ENCODE data around the gene MOB1A. TPM values are rescaled to one million over a fixed set of nuclear protein-coding genes. Genes with fewer than 3 reads are reported as not detected.

The MOB1A gene
- total RNA-seq, result 10 to 100 TPM; 26.7 to 37.9 TPM

DNA sequence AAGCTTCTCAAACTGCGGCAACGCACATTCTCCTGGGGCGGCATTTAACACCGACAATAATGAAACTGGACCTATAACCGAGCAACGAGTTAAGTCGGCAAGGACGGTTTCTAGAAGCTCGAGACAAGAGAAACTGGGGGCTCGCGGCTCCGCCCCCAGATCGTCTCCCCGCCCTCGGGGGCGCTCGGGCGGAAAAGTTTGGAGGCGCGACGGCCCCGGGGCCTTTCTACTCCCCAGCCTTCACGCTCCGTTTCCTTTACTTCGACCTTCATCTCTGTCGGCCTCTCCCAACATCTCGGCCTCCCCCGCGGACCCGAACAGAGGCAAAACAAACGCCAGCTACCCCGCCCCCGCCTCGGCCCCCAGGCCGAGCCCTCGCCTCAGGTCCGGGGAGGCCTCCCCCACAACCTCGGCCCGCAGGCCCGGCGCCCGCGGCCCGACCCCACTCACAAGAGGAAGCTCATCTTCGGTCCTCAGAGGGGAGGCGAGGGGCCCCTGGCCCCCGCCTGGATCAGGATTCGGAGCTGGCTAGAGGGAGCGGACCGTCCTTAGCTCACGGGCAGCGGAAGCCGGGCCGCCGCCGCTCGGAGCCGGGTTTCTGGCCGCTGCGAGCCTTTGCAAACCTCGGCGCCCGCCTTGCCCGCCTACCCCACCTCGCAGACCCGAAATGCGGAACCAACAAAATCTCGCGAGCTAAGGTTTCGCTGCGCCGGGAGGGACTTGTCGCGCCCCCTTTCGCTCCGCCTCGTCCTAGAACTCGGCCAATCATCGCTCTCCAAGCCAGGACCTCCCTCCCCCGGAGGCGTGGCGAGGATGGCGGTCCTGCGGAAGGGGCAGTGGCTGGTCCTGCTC is at the start of gene MOB1A:
Gene MOB1A, minus strand, starts transcription at position 669 of the 852 bp plus-strand sequence. Its CDS starts 205 bp downstream, at position 464.
- WGBS, 2 donors, result 0% methylated on average over 15 to 83 of the region's 84 CpGs
- Histone ChIP-seq H3K4me1 (peaks cover 21% of the 10 kb centered on the region), H3K4me3 (peak within 1 kb of the TSS; percentile 59 to 100), H3K27ac (peak within 1 kb of the TSS; percentile 82 to 97 (median 88)), H3K36me3 (replicated peaks in 1 of 2; ENCODE audit: insufficient read depth in 1 of 2, low read depth in 2 of 2) (no peaks in the 10 kb centered on the region), H3K27me3 (no peaks in the 10 kb centered on the region), H3K9me3 (no peaks in the 10 kb centered on the region)
- ATAC-seq, result peak; percentile 99
- DNase-seq, result peak; percentile 96 to 97 (median 97)
- TF ChIP-seq, protein P1, sequence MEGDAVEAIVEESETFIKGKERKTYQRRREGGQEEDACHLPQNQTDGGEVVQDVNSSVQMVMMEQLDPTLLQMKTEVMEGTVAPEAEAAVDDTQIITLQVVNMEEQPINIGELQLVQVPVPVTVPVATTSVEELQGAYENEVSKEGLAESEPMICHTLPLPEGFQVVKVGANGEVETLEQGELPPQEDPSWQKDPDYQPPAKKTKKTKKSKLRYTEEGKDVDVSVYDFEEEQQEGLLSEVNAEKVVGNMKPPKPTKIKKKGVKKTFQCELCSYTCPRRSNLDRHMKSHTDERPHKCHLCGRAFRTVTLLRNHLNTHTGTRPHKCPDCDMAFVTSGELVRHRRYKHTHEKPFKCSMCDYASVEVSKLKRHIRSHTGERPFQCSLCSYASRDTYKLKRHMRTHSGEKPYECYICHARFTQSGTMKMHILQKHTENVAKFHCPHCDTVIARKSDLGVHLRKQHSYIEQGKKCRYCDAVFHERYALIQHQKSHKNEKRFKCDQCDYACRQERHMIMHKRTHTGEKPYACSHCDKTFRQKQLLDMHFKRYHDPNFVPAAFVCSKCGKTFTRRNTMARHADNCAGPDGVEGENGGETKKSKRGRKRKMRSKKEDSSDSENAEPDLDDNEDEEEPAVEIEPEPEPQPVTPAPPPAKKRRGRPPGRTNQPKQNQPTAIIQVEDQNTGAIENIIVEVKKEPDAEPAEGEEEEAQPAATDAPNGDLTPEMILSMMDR (IDR thresholded peaks at IDR 0.05), result no peak
- TF ChIP-seq POLR2A (IDR thresholded peaks at IDR 0.05), result peak; percentile 73 to 90 (median 87)
- intact Hi-C loops (cut with DNase I), result no loop called here

DNA sequence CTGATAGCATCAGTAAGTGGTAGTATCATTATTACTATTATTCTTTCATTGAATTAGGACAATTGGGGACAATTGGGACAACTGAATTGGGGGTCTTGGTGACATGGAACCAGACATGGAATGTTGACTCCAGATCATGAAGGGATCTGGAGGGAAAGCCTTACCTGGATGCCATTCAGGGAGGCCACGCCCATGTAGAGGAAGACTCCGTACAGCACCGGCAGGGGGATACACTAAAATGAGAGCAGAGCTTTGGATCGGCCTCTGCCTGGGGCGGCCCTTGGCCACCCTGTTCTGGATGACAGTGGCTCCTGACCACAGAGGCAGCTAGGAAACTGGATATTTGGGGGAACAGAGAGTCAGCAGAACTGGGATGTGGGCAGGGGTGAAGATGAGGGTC is 49.0 kb upstream of the MOB1A start:
- Histone ChIP-seq H3K4me3 (no peak overlapping the region), H3K4me1 (peaks cover 16% of the 10 kb centered on the region), H3K36me3 (replicated peaks in 1 of 2; ENCODE audit: insufficient read depth in 1 of 2, low read depth in 2 of 2) (no peaks in the 10 kb centered on the region), H3K27ac (no peak overlapping the region), H3K9me3 (no peaks in the 10 kb centered on the region), H3K27me3 (no peaks in the 10 kb centered on the region)
- DNase-seq, result no peak
- TF ChIP-seq POLR2A (IDR thresholded peaks at IDR 0.05), result no peak
- TF ChIP-seq, protein P1 (IDR thresholded peaks at IDR 0.05), result no peak
- intact Hi-C loops (cut with DNase I), result no loop called here
- WGBS, 2 donors, result 88 to 91% methylated on average over 5 of the region's 5 CpGs
- ATAC-seq, result no peak

DNA sequence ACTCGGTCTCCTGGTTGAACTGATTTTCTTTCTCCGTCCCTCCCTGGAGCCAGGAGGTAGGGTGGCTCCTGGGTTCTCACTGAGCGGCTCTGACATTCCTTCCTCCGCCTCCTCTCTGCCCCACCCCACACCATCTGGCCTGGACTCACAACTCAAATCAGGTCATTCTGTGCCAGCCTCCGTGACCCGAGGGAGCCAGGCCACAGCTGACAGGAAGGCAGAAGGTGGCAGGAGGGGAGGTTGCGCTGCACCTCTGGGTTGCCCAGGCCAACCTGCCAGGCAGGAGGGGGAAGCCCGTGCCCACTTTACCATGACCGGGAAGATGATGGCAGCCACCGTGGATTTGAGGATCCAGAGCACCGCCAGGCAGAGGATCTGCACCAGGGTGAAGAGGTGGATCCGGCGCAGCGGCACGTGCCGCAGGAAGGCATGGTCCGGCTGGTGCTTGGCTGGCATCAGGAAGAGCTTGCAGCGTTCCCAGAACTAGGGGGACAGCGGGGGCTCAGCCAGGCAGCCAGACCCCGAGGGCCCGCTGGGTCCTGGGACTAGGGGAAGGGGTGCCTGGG is 48.1 kb upstream of the MOB1A start:
- Histone ChIP-seq H3K27ac (peak overlapping the region in 1 of 4 donors; percentile 18), H3K4me1 (peaks cover 16% of the 10 kb centered on the region), H3K4me3 (no peak overlapping the region), H3K36me3 (replicated peaks in 1 of 2; ENCODE audit: insufficient read depth in 1 of 2, low read depth in 2 of 2) (no peaks in the 10 kb centered on the region), H3K9me3 (no peaks in the 10 kb centered on the region), H3K27me3 (no peaks in the 10 kb centered on the region)
- intact Hi-C loops (cut with DNase I), result no loop called here
- no peak for TF ChIP-seq POLR2A (IDR thresholded peaks at IDR 0.05)
- TF ChIP-seq, protein P1 (IDR thresholded peaks at IDR 0.05), result no peak
- peak; percentile 90 for ATAC-seq
- DNase-seq, result peak; percentile 66 to 80 (median 72)
- 23 to 58% methylated on average over 9 to 19 of the region's 21 CpGs for WGBS, 2 donors

DNA sequence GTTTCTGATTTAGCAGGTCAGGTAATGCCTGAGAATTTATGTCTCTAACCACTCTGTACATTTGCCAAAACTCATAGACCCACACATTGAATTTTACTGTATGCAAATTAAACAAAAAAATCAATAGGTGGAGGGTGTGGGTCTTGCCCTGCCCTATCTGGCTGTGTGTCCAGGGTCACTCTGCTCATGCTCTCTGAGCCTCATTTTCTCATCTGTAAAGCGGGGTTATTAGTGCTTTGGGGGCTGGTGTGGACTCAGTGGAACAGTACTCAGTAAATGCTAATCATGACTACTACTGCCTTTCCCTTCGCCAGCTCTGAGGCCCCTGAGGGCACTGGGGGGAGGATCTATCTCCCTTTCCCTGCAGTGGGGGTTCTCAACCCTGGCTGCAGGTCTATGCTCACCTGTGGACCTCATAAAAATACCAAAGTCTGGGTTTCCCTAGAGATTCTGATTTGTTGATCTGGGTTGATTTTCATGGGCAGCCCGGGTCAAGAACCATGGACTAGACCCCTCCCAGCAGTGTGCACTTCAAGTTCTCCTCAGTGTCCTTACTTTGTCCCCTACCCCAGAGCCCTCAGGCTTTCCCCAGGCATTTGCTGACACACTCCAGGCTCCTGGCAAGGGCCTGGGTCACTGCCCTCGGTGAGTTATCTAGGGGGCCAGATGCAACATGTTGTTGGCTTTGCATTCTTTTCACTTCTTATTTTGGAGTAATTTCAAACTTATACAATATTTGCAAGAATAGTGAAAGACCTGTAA is 47.2 kb upstream of the MOB1A start:
- Histone ChIP-seq H3K4me3 (no peak overlapping the region), H3K27ac (peak overlapping the region in 1 of 4 donors; percentile 40), H3K27me3 (no peaks in the 10 kb centered on the region), H3K4me1 (peaks cover 16% of the 10 kb centered on the region), H3K9me3 (no peaks in the 10 kb centered on the region), H3K36me3 (replicated peaks in 1 of 2; ENCODE audit: insufficient read depth in 1 of 2, low read depth in 2 of 2) (no peaks in the 10 kb centered on the region)
- intact Hi-C loops (cut with DNase I), result no loop called here
- no peak for TF ChIP-seq POLR2A (IDR thresholded peaks at IDR 0.05)
- TF ChIP-seq, protein P1 (IDR thresholded peaks at IDR 0.05), result no peak
- no peak for DNase-seq
- ATAC-seq, result no peak
- 59 to 65% methylated on average over 4 of the region's 4 CpGs for WGBS, 2 donors

All from body of pancreas (tissue), 4 donors.